ENCODE measurements around the gene VRK1.
A peak's percentile ranks its signal among the peaks of the same experiment; 100 is the strongest.

VRK1 gene

GRCh38 chr14:96792003-96792402 is 5.2 kb upstream of the VRK1 start:
- DNase-seq (ENCODE audit: low read depth) = no peak

GRCh38 chr14:96792591-96792990 is 4.6 kb upstream of the VRK1 start:
- no peak for DNase-seq (ENCODE audit: low read depth)

GRCh38 chr14:96793547-96793946 is 3.6 kb upstream of the VRK1 start:
- DNase-seq (ENCODE audit: low read depth) = no peak

GRCh38 chr14:96795109-96795828 is 1.9 kb upstream of the VRK1 start:
- no peak for DNase-seq (ENCODE audit: low read depth)

- peak; percentile 20 for DNase-seq (ENCODE audit: low read depth)
Observed at GRCh38 chr14:96797582-96798349, 584 bp downstream of the VRK1 start.

- DNase-seq (ENCODE audit: low read depth) = no peak
Observed at GRCh38 chr14:96798956-96799355, 1.8 kb downstream of the VRK1 start.

- DNase-seq (ENCODE audit: low read depth) = no peak
Observed at GRCh38 chr14:96799489-96800054, 2.4 kb downstream of the VRK1 start.

GRCh38 chr14:96801931-96802330 is 4.7 kb downstream of the VRK1 start:
- no peak for DNase-seq (ENCODE audit: low read depth)

- DNase-seq (ENCODE audit: low read depth) = no peak
Observed at GRCh38 chr14:96802963-96803362, 5.8 kb downstream of the VRK1 start.

- DNase-seq (ENCODE audit: low read depth) = no peak
Observed at GRCh38 chr14:96803958-96804357, 6.8 kb downstream of the VRK1 start.

- DNase-seq (ENCODE audit: low read depth) = no peak
Observed at GRCh38 chr14:96804895-96805294, 7.7 kb downstream of the VRK1 start.

- DNase-seq (ENCODE audit: low read depth) = no peak
Observed at GRCh38 chr14:96805956-96806355, 8.8 kb downstream of the VRK1 start.

- no peak for DNase-seq (ENCODE audit: low read depth)
Observed at GRCh38 chr14:96806836-96807235, 9.7 kb downstream of the VRK1 start.

GRCh38 chr14:96808619-96809406 is 11.6 kb downstream of the VRK1 start:
- DNase-seq (ENCODE audit: low read depth) = no peak

- no peak for DNase-seq (ENCODE audit: low read depth)
Observed at GRCh38 chr14:96811265-96811664, 14.1 kb downstream of the VRK1 start.

GRCh38 chr14:96811985-96812667 is 14.9 kb downstream of the VRK1 start:
- no peak for DNase-seq (ENCODE audit: low read depth)

- no peak for DNase-seq (ENCODE audit: low read depth)
Observed at GRCh38 chr14:96816281-96816680, 19.1 kb downstream of the VRK1 start.

- no peak for DNase-seq (ENCODE audit: low read depth)
Observed at GRCh38 chr14:96817750-96818666, 20.8 kb downstream of the VRK1 start.

- no peak for DNase-seq (ENCODE audit: low read depth)
Observed at GRCh38 chr14:96821501-96821900, 24.3 kb downstream of the VRK1 start.

- no peak for DNase-seq (ENCODE audit: low read depth)
Observed at GRCh38 chr14:96823652-96824051, 26.5 kb downstream of the VRK1 start.

GRCh38 chr14:96824283-96824682 is 27.1 kb downstream of the VRK1 start:
- no peak for DNase-seq (ENCODE audit: low read depth)
